Neuronal stem cell (in vitro differentiated cells): Measurements from ENCODE around the gene TBL3.
A peak's percentile ranks its signal among the peaks of the same experiment; 100 is the strongest.

Experiments used
- DNase-seq: peaks from one replicate; pipeline ENCODE4 v3.0.0-alpha.2; 2013; ENCODE audit warnings: low spot score
- H2AFZ ChIP-seq: one replicate; pipeline ENCODE4 v1.6.1; 2013; ENCODE audit warnings: mild to moderate bottlenecking, low read length, inconsistent platforms
- H2AK5ac ChIP-seq: 2 replicates; pipeline ENCODE4 v1.6.1; 2013; ENCODE audit warnings: low read depth, mild to moderate bottlenecking, inconsistent platforms, low read length, moderate library complexity, mixed read lengths
- H2BK120ac ChIP-seq: 2 replicates; pipeline ENCODE4 v1.6.1; 2013; ENCODE audit warnings: low read depth, mild to moderate bottlenecking, inconsistent platforms, low read length, moderate library complexity, mixed read lengths
- H2BK12ac ChIP-seq: one replicate; pipeline ENCODE4 v1.6.1; 2013; ENCODE audit warnings: low read length, inconsistent platforms
- H2BK15ac ChIP-seq: 2 replicates; pipeline ENCODE4 v1.6.1; 2013; ENCODE audit warnings: mild to moderate bottlenecking, low read length, inconsistent platforms, mixed read lengths
- H2BK5ac ChIP-seq: one replicate; pipeline ENCODE4 v1.6.1; 2013; ENCODE audit warnings: inconsistent platforms, mild to moderate bottlenecking, low read length, moderate library complexity
- H3K14ac ChIP-seq: one replicate; pipeline ENCODE4 v1.6.1; 2013; ENCODE audit warnings: low read length, inconsistent platforms
- H3K18ac ChIP-seq: 2 replicates; pipeline ENCODE4 v1.6.1; 2013; ENCODE audit warnings: low read length, inconsistent platforms
- H3K23ac ChIP-seq: 2 replicates; pipeline ENCODE4 v1.6.1; 2013; ENCODE audit warnings: low read depth, mild to moderate bottlenecking, mixed read lengths, low read length, inconsistent platforms; ENCODE audit not compliant: poor library complexity
- H3K27ac ChIP-seq: replicated peaks from 3 replicates; pipeline ENCODE4 v1.5.1; 2013; ENCODE audit warnings: low read length, inconsistent platforms
- H3K27me3 ChIP-seq, 3 experiments: 2 replicates each; pipeline ENCODE4 v1.6.1; 2013; ENCODE audit warnings: low read length in 3 of 3, mild to moderate bottlenecking in 2 of 3, inconsistent platforms in 1 of 3, low read depth in 1 of 3, mixed read lengths in 1 of 3, moderate library complexity in 1 of 3; ENCODE audit not compliant: control insufficient read depth in 3 of 3, insufficient read depth in 3 of 3
- H3K36me3 ChIP-seq, 2 donors: replicated peaks in 1 of 2; 2 replicates each; pipeline ENCODE4 v1.6.1; 2013; ENCODE audit warnings: low read length in 2 of 2; ENCODE audit not compliant: control insufficient read depth in 2 of 2, insufficient read depth in 2 of 2
- H3K4ac ChIP-seq: 2 replicates; pipeline ENCODE4 v1.6.1; 2013; ENCODE audit warnings: inconsistent platforms, mild to moderate bottlenecking, low read length, moderate library complexity
- H3K4me1 ChIP-seq, 2 donors: 1 replicate in 1 of 2; 2 replicates in 1 of 2; pipeline ENCODE4 v1.6.1; 2013; ENCODE audit warnings: low read length in 2 of 2, low read depth in 1 of 2; ENCODE audit not compliant: control insufficient read depth in 2 of 2, insufficient read depth in 1 of 2
- H3K4me2 ChIP-seq: one replicate; pipeline ENCODE4 v1.6.1; 2013; ENCODE audit warnings: mild to moderate bottlenecking, low read length, inconsistent platforms; ENCODE audit not compliant: insufficient read depth, poor library complexity, severe bottlenecking
- H3K4me3 ChIP-seq, 2 donors: 2 replicates each; pipeline ENCODE4 v1.5.1; 2013; ENCODE audit warnings: low read length in 2 of 2, mild to moderate bottlenecking in 2 of 2, inconsistent platforms in 1 of 2, moderate library complexity in 1 of 2
- H3K79me1 ChIP-seq: one replicate; pipeline ENCODE4 v1.6.1; 2013; ENCODE audit warnings: low read depth, mild to moderate bottlenecking, inconsistent platforms, low read length, moderate library complexity
- H3K9ac ChIP-seq: one replicate; pipeline ENCODE4 v1.6.1; 2013; ENCODE audit warnings: mild to moderate bottlenecking, low read depth, low read length, inconsistent platforms; ENCODE audit not compliant: poor library complexity
- H3K9me3 ChIP-seq, 2 donors: replicated peaks in 1 of 2; 2 replicates each; pipeline versions ENCODE3 to v1.6.1; 2013; ENCODE audit warnings: low read length in 2 of 2, mild to moderate bottlenecking in 2 of 2, inconsistent platforms in 1 of 2, low read depth in 1 of 2, mixed read lengths in 1 of 2, moderate library complexity in 1 of 2; ENCODE audit not compliant: control insufficient read depth in 2 of 2, insufficient read depth in 1 of 2
- H4K8ac ChIP-seq: one replicate; pipeline ENCODE4 v1.6.1; 2013; ENCODE audit warnings: low read depth, mild to moderate bottlenecking, inconsistent platforms, low read length, moderate library complexity
- H4K91ac ChIP-seq: one replicate; pipeline ENCODE4 v1.6.1; 2013; ENCODE audit warnings: low read length, low read depth, mild to moderate bottlenecking, inconsistent platforms; ENCODE audit not compliant: poor library complexity
- WGBS, 2 donors: extraction: QIAGEN DNeasy Blood & Tissue Kit; methylation state at CpG; one replicate each; pipeline ENCODE4 v1.1.7; 2013; ENCODE audit warnings: missing lambda C conversion rate in 2 of 2, mixed read lengths in 1 of 2; ENCODE audit not compliant: insufficient read length in 2 of 2, insufficient replicate concordance in 1 of 2; ENCODE audit errors: extremely low coverage in 2 of 2; 5-methylcytosine and 5-hydroxymethylcytosine counted together

Gene TBL3

DNA sequence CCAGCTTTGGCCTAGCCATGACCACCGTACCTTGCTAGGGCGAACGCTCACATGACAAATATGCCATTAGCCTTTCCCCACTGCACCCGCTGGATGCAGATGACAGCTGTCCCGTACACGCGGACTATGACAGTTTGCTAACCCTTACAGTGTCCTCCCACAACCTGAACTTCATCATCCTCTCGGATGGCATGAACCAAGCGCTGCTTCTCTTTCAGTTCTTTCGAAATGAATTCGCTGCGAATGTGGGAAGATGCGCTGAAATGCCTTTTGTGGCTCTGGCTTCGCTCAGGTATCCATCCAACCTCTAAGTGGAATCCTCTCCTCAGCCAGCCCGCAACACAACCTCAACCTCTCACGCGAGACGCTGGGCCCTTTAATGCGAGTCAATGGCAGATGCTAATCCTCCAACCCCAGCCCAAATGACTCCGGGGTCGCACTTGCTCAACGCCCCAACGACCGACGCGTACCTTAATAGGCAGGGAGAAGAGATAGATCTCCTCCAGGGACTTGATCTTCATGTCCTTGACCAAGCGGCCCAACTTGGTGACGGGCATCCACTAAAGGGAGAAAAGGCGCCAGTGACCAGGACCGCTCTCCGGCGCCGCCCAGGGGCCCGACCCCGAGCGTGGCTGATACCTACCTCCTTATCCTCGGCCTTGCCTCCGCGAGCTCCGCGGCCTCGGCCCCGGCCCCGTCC lies 7.9 kb upstream of the TBL3 start:
- Histone ChIP-seq H3K9me3 (no peaks in the 10 kb centered on the region), H2BK120ac (no peak overlapping the region), H3K27me3 (no peaks in the 10 kb centered on the region), H3K79me1 (peaks cover 18% of the 10 kb centered on the region), H3K4me3 (peak overlapping the region; percentile 87 to 96), H2AFZ (no peak overlapping the region), H3K4ac (no peak overlapping the region), H4K8ac (no peak overlapping the region), H3K14ac (no peak overlapping the region), H3K4me1 (peaks cover 14 to 15% of the 10 kb centered on the region in 2 donors), H3K9ac (peak overlapping the region; percentile 93), H2BK5ac (peak overlapping the region; percentile 88), H3K18ac (peak overlapping the region; percentile 94), H2BK12ac (no peak overlapping the region), H3K36me3 (peaks cover 18 to 36% of the 10 kb centered on the region in 2 donors), H3K23ac (peak overlapping the region; percentile 0), H3K4me2 (peak overlapping the region; percentile 88), H2BK15ac (no peak overlapping the region), H4K91ac (no peak overlapping the region), H2AK5ac (peak overlapping the region; percentile 98), H3K27ac (no peak overlapping the region)
- WGBS, 2 donors = no CpG with 5 or more reads among the region's 44 CpGs
- no peak for DNase-seq

DNA sequence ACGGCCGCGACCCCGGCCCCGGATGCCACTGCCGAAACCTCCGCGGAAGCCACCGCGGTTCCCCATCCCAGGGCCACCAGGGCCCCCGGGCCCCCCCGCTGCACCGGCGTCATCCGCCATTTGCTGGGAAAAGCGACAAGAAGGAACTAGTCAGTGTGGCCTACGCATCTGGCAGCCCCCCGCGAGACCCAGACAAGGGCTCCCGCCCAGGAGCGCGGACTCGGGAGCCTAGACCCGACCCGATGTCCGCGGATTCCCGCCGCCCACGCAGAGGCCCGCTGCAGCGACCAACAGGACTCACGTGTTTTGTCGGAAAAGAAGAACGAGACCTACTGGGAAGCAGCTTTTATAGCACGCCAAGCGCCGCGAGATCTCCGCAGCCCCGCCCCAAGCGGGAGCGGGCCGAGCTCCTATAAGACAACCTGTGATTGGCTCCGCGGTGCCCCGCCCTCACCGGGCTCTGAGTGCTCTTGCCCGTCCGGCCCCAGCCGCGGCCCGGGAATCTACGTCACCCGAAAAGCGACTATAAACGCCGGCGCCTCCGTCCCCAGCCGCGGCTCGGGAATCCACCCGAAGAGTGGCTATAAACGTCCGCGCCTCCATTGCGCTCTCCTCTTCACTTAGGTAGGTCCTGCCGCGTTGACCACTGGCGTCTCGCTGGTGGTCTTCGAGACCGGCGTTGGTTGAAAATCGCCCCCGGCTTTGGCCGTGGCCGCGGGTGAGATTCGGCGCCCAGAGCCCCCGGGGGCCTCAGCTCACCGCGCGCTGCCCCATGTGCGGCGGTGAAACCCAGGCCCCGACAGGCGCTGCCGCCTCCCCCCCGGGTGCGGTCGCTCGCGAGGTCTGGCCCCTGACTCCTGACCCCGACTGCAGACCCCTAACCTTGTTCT lies 7.1 kb upstream of the TBL3 start, which contains the start of gene RPS2:
Gene RPS2, minus strand, starts transcription at position 321 of the 890 bp plus-strand sequence. Its CDS starts 201 bp downstream, at position 120.
- peak within 1 kb of the TSS; percentile 87 to 96 for H3K4me3 ChIP-seq
- no peak within 1 kb of the TSS for H3K14ac ChIP-seq
- H3K36me3 ChIP-seq = peaks cover 18 to 36% of the 10 kb centered on the region in 2 donors
- H2BK5ac ChIP-seq = peak within 1 kb of the TSS; percentile 88
- DNase-seq = peak; percentile 97
- H3K9ac ChIP-seq = peak within 1 kb of the TSS; percentile 94
- peak within 1 kb of the TSS; percentile 44 for H3K4ac ChIP-seq
- peak within 1 kb of the TSS; percentile 88 for H3K4me2 ChIP-seq
- H3K18ac ChIP-seq = peak within 1 kb of the TSS; percentile 94
- peak within 1 kb of the TSS; percentile 90 for H2AFZ ChIP-seq
- H2BK15ac ChIP-seq = peak within 1 kb of the TSS; percentile 9
- no peak within 1 kb of the TSS for H2BK12ac ChIP-seq
- peaks cover 14 to 15% of the 10 kb centered on the region in 2 donors for H3K4me1 ChIP-seq
- H3K9me3 ChIP-seq = no peaks in the 10 kb centered on the region
- peak within 1 kb of the TSS; percentile 98 for H2AK5ac ChIP-seq
- no peak within 1 kb of the TSS for H4K91ac ChIP-seq
- WGBS, 2 donors = no CpG with 5 or more reads among the region's 97 CpGs
- H3K27ac ChIP-seq = peak within 1 kb of the TSS; percentile 58
- no peak within 1 kb of the TSS for H4K8ac ChIP-seq
- peak within 1 kb of the TSS; percentile 64 for H2BK120ac ChIP-seq
- H3K79me1 ChIP-seq = peaks cover 14% of the 10 kb centered on the region
- H3K27me3 ChIP-seq = no peaks in the 10 kb centered on the region
- H3K23ac ChIP-seq = peak within 1 kb of the TSS; percentile 98

- Histone ChIP-seq H3K27me3 (no peaks in the 10 kb centered on the region), H2AFZ (peak overlapping the region; percentile 90), H2BK15ac (peak overlapping the region; percentile 9), H3K9me3 (no peaks in the 10 kb centered on the region), H3K4ac (no peak overlapping the region), H2BK12ac (no peak overlapping the region), H2BK5ac (no peak overlapping the region), H3K9ac (peak overlapping the region; percentile 94), H3K4me2 (peak overlapping the region; percentile 87), H2AK5ac (peak overlapping the region; percentile 53), H3K36me3 (peaks cover 18 to 35% of the 10 kb centered on the region in 2 donors), H4K8ac (no peak overlapping the region), H3K27ac (no peak overlapping the region), H3K4me1 (peaks cover 13 to 14% of the 10 kb centered on the region in 2 donors), H3K14ac (no peak overlapping the region), H3K79me1 (peaks cover 14% of the 10 kb centered on the region), H3K4me3 (peak overlapping the region; percentile 86 to 87), H3K18ac (peak overlapping the region; percentile 93), H3K23ac (peak overlapping the region; percentile 98), H4K91ac (no peak overlapping the region), H2BK120ac (no peak overlapping the region)
- DNase-seq = no peak
- WGBS, 2 donors = no CpG with 5 or more reads among the region's 24 CpGs
Measured at GRCh38 chr16:1965396-1966001, 6.4 kb upstream of the TBL3 start.
